Kidney glomerular epithelial cell (primary cell): ENCODE data around the gene MARF1.
"Not testable (repeated sequence)": the region's sequence is repeated elsewhere in the genome, so short reads cannot be mapped to it uniquely, and the experiment has no call there.

Source experiments
- DNase-seq: peaks from one replicate; lab custom pipeline; 2025; lab: John Stamatoyannopoulos, UW

Gene MARF1

DNA sequence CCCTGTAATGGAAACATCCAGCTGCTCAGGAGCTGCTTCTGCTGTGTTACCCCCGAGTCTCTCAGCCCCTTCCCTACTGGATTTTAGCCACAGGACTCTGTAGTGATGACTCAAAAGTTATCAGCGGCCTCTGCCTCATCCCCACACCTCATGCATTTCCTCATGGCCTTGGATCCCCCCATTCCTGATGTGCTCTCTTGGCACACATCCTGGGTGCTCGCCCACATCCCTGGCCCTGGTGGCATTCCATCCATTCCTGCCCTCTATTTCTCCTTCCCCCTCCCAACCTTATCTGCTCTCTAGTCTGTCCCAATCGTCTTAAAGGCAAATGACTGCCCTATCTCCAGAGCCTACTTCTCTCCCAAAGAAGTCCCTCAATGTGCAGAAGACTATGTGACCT lies 24.6 kb downstream of the MARF1 start:
- DNase-seq: peak; percentile 91

DNA sequence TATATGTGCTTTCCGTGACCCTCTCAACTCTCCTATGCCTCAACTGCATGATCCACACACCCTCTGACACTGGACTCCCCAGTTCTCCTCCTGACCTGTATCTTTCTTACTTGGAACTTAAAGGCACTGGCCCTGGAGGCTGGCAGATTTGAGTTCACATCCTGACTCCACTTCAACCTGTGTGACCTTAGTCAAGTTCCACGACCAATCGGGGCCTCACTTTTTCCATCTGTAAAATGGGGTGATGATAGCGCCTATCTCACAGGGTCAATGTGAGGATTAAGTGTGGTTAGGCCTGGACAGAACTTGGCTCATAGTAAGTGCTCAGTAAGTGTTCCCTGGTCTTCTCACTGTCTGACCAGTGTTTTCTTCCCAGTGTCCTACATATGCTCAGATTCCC lies 25.1 kb downstream of the MARF1 start:
- no peak for DNase-seq

DNA sequence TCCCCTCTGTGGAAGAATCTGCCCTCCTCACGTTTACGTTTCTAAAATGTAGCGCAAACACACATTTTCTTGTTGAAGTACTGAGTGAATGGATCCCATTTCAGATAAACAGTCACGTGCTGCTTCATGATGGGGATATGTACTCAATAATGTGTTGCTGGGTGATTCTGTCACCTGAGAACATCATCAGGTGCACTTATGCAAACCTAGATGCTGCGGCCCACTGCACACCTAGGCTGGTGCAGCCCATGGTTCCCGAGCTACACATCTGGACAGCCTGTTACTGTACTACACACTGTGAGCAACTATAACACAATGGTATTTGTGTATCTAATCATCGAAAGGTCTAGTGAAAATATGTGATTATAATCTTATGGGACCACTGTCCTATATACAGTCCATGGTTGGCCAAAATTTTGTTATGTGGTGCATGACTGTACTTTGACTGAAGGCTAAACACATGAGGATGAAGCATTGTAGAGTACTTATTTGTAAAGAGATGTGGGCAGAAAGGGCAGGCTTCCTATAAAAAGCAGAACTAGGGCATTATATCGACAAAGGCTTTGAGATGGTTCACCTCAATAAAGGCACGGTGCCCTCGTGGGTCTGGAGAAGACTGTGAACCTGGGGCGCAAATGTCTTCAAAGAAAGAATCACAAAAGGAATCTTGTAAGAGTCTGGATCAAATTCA lies 26.3 kb downstream of the MARF1 start:
- no peak for DNase-seq

DNA sequence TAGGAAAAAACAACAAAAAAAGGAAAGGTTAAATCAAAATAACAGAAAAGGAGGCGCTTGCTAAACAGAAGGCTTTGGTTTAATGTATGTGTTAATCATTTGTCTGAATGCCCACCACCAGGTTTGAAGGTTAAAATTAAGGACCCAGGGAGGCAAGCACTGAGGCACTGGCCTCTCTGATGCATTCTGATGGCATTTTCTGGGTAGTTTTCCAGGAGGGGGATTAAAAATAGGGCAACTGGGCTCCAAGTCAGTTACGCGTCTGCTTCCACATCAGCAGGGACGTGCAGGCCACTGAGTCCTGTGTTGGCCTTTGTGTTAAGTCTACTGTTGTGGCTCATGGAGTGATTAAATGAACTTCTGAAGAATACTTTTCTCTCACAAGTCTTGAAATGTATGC lies 26.9 kb downstream of the MARF1 start:
- DNase-seq: no peak

DNA sequence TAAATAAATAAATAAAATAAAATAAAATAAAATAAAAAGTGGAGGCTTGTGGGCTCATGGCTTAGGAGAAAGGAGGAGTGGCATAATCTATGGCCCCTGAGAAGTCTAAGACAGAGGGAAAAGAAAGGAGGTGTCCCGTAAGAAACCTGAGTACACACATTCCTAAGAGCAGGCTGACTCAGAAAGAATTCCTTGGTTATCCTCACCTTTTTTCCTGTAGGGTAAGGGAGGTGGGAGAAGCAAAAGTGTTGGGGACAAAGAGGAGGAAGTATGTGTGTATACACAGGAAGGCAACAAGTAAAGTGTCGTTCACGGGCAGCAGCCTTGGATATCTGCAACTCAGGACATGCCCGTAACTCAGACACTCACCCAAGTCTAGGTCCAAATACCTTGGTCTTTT lies 29.3 kb downstream of the MARF1 start:
- DNase-seq: peak; percentile 42

DNA sequence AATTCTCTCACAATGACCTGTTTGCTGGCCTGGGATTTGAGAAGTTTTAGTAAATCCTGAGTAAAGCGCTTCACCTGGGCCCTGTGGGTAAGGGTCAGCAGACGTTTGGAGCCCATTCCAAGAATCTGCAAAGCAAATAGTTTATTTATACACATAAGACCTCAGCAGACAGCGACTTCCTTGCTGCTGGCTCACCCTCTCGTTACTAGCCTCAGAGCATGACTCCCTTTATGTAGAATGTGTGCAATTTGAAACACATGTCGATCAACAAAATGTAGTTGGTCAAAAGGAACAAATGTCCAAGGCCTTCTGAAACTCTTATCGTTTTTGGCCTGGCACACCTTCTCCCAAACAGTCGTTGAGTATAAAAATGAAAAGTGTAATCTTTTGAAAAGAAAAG lies 31.3 kb downstream of the MARF1 start:
- DNase-seq: no peak

DNA sequence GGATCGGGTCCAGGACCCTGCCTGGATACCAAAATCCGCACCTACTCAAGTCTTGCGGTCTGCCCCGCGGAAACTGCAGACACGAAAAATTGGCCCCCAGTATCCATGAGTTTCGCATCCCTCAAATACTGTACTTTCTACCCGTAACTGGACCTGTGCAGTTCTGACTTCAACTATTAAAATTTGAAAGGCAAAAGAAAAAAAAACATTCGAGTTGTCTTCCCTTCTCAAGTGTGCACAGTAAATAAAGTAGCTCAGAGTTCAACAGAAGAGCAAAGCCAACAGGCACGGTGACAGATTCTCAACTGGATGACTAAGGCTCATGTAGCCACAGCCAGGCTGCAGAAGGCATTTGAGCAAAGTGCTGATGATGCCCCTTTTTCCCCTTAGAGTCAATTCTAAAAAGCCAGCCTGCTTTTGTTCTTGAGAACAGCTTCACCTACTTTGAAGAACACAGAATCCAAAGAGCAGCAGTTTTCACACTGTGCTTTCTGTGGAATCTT lies 32.5 kb downstream of the MARF1 start:
- no peak for DNase-seq

DNA sequence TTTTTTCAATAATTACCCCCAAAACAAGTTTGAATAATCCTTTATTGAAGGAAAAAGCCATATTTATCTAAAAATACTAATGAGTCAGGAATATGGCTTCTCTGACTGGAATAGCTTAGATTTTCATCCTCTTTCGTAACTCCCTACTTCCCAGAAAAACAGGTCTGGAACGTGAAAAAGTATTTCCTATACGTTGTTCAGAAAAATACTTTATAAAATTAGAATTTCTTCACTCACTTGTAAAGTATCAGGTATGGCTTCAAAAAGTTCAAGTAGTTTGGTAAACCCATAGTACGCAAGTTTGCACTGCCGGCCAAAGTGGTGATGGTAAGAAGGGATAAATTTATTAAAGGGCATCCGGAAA lies 33.7 kb downstream of the MARF1 start:
- DNase-seq: no peak

DNA sequence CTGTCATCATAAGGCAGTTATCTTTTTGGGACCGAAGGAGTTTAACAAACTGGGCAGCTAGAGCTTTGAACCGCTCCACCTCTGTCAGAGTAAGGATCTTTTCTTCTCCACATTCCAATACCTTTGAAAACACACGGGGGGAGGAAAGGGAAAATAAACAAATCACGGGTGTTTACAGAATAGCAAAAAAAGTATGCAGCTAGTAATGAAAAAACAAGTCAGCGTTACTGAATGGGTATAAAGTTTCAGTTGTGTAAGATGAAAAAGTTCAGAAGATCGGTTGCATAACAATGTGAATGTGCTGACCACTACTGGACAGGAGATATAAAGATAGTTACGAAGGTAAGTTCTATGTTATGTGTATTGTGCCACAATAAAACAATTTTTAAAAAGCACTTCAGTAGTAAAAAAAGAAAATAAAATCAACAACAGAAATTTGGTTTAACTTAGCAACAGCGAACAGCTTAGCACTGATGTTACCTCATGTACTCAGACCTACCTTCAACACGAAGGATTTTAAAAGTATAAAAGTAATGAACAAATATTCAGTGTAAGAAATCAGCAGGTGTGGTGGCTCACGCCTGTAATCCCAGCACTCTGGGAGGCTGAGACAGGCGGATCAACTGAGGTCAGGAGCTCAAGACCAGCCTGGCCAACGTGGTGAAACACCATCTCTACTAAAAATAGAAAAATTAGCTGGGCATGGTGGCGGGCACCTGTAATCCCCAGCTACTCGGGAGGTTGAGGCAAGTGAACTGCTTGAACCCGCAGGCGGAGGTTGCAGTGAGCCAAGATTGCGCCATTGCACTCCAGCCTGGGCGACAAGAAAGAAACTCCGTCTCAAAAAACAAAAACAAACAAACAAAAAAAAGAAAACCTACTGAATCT lies 34.3 kb downstream of the MARF1 start:
- no peak for DNase-seq

DNA sequence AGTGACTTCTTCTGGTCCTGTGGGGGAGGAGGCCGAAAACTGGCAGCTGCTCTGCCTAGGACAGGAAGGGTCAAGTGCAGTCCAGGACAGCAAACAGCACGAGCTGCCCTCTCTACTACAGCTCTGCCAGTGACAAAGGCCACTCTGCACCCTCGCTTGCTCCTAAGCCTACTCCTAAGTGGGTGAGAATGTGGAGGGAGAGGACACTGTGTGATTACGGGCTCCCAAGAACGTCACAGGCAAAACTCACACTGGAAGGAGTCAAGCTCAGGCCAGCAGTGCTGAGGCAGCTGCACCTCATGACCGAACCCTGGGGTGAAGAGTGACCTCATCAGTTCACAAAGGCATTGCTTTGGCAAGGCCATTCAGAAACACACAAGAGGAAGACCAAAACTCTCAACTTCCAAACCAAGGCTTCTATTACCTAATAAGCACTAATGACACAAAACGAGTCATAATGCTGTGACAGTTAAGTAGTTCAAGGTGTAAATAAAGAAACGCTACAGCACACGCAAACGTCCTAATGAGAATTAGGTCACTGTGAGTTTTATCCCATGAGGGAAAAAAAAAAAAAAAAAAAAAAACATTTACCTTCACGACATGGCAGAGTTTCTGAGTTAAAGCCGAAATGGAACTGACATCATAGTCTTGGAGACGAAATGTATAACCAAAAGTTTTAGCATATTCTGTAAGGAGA lies 35.1 kb downstream of the MARF1 start:
- no peak for DNase-seq

DNA sequence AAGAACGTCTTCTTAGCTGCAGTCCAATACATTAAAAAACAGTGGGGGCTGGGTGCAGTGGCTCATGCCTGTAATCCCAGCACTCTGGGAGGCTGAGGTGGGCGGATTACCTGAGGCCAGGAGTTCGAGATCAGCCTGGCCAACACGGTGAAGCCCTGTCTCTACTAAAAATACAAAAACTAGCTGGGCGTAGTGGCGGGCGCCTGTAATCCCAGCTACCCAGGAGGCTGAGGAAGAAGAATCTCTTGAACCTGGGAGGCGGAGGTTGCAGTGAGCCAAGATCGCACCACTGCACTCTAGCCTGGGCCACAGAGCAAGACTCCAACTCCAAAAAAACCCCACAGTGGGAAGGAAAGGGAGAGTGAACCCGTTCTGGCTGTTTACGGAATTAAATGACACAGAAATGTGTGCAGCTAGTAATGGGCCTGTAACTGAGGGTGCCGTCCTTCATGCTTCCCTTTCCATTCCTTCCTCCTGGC lies 35.7 kb downstream of the MARF1 start:
- not testable (repeated sequence) for DNase-seq

DNA sequence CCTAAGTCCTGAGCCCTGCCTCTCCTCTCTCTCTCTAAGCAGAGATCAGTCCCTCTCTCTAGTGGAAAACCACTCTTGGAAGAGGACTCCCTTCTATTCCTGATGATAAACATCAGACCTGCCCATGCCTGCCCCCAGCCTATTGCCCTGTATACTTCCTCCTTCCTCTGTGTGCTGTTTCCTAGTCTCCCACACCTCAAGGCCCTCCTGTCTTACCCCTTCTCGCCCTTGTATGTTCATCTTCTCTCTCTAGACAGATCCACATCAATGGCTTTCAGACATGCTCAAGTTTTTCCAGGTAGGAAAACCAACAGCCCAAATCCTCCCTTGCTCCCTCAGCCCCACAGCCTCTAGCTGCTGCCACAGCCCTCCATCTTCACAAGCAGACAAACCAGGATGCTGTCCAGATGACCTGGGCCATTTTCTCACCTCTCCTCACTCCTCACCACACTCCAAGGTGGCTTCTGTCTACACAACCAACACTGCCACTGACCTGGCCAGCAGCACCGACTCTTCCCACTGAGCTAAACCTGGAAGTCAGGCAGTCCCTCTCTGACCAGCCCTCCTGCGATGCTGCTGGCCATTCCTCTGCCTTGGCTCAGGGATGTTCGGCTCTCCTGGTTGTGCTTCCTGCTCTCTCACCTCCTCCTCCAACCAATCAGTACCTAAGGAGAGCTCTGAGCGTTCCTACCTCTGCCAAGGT lies 36.3 kb downstream of the MARF1 start:
- no peak for DNase-seq

DNA sequence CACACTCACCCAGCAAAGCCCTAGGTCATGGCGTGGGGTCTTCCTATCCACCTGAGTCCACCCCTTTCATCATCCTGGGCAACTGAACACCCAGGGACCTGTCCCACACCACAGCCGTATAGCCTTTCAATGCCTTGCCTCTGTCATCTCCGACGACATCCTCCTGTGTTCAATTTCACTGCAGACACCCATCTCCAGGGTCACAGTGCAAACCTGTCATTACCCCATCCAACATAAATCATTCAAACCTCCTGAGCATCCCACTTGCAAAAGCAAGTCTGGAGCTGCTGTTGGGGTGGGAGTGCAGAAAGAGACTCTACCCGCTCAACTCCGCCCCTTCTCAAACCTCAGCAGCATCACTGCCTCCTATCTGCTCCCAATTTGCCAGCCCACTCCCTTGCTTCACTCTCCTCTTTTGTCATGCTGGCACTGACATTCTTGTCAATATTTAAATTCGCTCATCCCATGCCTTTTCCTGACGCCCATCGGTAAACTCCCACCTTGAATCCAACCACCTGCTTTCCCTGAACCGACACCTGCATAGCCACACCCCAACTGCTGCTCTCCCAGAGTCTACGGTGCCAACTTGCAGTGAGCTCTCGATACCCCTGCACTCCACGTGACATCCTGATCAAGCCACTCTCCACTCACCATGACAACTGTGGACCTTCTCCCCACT lies 37.0 kb downstream of the MARF1 start:
- no peak for DNase-seq

DNA sequence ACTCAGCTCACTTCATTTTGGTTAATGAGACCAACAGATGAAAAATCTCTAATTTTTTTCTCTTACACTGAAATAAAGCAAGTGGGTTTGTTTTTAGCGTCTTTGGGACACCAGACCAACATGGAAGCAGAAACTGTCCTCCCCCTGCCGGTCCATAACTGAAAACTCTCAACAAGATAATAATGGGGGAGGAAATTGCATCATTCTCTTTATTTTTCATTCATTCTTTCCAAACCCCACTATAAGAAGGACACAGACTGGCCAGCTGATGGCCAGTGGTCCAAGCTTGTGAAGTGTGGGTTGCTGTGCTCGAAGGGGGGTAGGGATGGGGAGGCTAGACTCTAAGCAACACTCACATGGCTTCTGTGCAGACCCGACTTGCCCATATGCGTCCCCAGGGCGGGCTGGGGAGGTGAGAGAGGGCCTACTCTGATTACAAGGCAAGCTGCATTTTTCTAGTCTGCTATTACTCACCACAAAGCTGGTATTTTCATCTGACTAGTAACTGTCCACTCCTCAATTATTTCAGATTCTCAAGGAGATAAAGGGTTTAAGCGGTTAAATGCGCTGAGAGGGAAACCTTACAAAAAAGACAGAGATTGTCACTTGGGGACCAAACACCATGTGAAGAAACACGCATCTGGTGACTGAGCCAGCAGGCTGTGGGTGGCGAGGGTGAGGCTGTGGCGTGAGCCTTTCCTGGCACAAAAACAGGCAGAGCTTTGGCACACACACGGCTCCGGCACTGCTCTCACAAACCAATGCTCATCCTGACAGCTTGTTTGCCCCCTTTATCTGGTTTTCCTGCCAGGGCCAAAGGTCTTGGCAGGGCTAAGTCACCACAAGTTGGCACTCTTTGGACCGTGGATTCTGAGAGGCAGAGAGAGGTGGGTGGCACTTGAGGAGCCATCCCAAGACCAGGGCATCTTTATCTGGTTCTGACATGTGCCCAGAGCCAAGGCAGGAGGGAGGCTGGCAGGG lies 38.2 kb downstream of the MARF1 start:
- DNase-seq: no peak

DNA sequence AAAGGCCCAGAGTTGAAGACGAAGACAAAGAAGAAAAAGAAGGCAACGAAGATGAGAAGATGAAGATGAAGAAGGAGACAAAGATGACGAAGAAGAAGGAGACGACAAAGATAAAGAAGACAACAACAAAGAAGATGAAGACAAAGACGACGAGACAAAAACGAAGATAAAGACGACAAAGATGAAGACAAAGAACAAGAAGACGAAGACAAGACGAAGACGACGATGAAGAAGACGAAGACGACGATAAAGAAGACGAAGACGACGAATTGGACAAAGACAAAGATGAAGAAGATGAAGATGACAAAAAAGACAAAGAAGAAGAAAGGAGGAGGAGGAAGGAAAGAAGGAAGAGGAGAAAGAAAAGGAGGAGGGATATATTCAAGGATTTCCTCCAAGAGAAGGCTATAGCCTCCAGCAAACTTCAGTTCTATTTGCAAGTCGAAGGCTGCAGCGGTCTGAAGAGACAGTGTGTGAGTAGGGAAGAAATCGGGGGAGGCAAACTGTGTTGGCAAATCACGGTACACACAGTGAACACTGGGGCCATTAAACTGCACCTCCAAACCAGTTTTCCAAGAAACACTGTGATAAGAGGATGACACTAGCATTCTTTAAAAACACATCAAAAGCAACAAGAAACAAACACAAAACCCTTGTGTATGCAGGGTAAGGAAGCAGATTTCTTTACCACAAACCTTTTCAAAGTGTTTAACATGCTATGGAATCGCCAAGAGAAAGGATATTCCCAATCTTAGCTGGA lies 40.5 kb downstream of the MARF1 start:
- DNase-seq: no peak

DNA sequence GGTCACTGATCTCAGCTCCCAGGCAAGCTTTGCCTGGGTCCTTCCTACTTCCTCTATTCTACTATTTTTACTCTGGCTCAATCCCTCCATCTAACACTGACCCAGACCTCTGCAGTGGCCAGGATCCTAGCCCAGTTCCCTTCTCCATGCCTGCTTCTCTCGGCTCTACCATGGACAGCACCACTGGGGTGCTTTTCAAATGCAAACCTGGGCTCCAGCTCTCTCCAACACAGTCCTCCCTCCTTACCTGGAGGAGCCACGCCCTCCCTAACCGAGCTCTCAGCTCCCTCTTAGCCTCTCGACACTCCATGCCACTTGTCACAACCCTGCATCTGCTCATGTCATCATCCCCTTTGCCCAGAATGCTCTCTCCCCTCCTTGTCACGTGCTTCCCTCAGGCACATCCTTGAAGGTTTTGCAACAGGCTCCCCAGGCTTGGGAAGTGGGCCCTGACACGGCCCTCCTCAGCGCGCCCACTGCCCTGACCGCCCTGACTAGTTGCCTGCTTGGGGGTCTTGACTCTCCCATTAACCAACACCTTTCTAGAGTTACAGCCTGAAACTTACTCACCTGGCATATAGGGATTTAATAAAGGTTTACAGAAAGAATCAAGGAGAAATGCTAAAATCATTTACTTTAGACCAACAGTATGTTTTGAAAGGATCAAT lies 41.6 kb downstream of the MARF1 start:
- DNase-seq: no peak

DNA sequence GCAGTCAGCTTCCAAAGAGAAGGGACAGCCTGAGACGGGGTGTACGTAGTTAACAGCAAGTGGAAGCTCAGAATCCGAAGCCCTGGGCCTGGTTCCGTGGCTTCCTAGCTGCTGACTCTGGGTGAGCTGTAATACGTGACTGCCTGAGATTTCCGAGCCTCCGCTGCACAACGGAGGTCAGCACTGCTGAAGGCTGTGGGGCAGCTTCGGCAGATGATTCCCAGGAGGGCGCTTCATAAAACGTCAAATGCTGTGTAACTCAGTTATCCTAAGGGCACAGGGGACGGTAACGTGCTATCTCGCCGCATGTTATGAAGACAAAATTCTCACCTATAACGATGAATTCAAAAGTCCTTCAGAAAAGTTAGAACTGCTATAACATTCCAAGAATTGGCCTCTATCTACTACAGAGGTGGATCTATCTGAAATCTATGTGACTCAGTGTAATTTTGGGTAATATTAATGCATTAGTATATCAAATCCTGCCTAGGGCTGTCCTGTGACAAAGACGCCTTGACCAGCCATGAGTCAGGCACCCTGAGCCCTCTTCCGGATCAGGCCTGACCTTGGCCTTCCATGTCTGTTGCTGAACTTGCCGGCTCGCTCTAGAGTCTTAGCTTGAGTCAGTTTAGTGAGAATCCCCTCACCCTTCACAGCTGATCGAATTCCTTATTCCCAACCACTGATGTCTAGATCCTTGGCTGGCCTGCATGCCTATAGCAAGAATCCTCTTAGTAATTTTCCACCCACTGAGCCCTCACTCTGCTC lies 43.5 kb downstream of the MARF1 start:
- no peak for DNase-seq

DNA sequence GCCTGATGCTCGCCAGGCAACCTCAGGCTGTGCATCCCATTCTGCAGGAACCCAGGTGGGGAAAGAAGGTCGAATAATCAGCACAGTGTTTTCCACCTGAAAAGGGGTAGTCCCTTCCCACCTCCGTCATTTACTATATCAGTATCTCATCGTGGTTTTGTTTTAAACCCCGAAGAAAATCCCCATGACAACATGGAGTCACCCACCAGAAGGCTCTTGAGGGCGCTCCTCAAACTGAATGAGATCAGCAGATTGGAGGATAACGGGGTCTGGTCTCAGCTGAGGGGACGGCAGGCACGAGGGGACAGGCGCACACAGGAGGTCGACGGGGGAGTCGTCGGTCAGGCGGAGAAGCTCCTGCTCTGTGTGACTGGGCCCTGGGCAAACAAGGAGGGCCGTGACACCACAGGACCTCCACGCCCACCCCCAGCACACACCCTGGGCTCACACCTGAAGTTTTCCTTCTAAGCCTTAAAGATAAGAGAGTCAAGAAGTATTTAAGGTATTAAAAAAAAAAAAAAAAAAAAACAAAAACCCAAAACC lies 44.2 kb downstream of the MARF1 start:
- DNase-seq: no peak
